ENCODE measurements around the gene EXOC3L2. TPM values are rescaled to one million over a fixed set of nuclear protein-coding genes. Genes with fewer than 3 reads are reported as not detected.

Gene EXOC3L2
- total RNA-seq, 1 experiment from 2014 or later = not detected

DNA sequence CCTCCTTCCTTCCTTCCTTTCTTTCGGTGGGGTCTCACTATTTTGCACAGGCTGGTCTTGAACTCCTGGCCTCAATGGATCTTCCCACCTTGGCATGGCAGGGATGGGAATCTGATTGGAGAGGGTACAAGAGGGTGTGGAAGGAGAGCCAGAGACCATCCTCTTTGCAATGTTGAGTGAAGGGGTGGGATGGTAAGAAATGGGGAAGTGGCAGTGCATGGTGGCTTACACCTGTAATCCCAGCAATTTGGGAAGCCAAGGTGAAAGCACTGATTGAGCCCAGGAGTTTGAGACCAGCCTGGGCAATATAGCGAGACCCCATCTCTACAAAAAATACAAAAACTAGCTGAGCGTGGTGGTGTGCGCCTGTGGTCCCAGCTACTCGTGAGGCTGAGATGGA is 61.1 kb downstream of the EXOC3L2 start:
- Histone ChIP-seq H3K36me3 (ENCODE audit: control insufficient read depth in 1 of 2, insufficient read depth in 2 of 2, low read length in 2 of 2) (no peaks in the 10 kb centered on the region), H3K4me3 (replicated peaks in 1 of 2; ENCODE audit: low read depth in 1 of 2, low read length in 2 of 2) (no peak overlapping the region), H3K9me2 (ENCODE audit: insufficient read depth) (no peaks in the 10 kb centered on the region), H3K9me3 (ENCODE audit: control insufficient read depth in 1 of 2, insufficient read depth in 1 of 2, low read depth in 1 of 2, low read length in 2 of 2) (no peaks in the 10 kb centered on the region), H3K4me1 (ENCODE audit: control insufficient read depth in 1 of 2, insufficient read depth in 2 of 2, low read length in 2 of 2) (peaks cover 14 to 19% of the 10 kb centered on the region in 2 experiments; a peak in 3 of 4 replicates), H3K27me3 (ENCODE audit: insufficient read depth, low read length) (no peaks in the 10 kb centered on the region), H3K4me2 (ENCODE audit: low read length) (no peak overlapping the region), H2AFZ (ENCODE audit: low read depth, low read length, poor library complexity, severe bottlenecking) (no peak overlapping the region), H4K20me1 (ENCODE audit: insufficient read depth) (no peaks in the 10 kb centered on the region), H3K79me2 (ENCODE audit: insufficient read depth, low read length) (peaks cover 10% of the 10 kb centered on the region), H3K9ac (ENCODE audit: low read length) (no peak overlapping the region), H3K27ac (ENCODE audit: low read depth, low read length) (no peak overlapping the region)
- TF ChIP-seq REST (IDR thresholded peaks at IDR 0.05; ENCODE audit: low read depth) (no peak), POLR2A (IDR thresholded peaks at IDR 0.05; ENCODE audit: borderline replicate concordance, extremely low read depth, insufficient read depth, insufficient read length) (no peak), ZFX (IDR thresholded peaks at IDR 0.05) (no peak), RAD21 (IDR thresholded peaks at IDR 0.05; ENCODE audit: low read depth) (no peak), YY1 (IDR thresholded peaks at IDR 0.05; ENCODE audit: extremely low read depth, insufficient replicate concordance, low read depth, low read length) (no peak), CBX3 (IDR thresholded peaks at IDR 0.05; ENCODE audit: low read depth) (no peak), ZNF274 (IDR thresholded peaks at IDR 0.05; ENCODE audit: low read depth, low read length) (no peak), CEBPB (IDR thresholded peaks at IDR 0.05; ENCODE audit: low read depth) (no peak), POLR2AphosphoS5 (IDR thresholded peaks at IDR 0.05; ENCODE audit: low read depth, low read length) (no peak), JUND (IDR thresholded peaks at IDR 0.05) (no peak), SIN3A (IDR thresholded peaks at IDR 0.05; ENCODE audit: low read depth) (no peak), ELF1 (IDR thresholded peaks at IDR 0.05; ENCODE audit: borderline replicate concordance, low read depth) (no peak)
- TF ChIP-seq, protein P1, sequence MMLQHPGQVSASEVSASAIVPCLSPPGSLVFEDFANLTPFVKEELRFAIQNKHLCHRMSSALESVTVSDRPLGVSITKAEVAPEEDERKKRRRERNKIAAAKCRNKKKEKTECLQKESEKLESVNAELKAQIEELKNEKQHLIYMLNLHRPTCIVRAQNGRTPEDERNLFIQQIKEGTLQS (IDR thresholded peaks at IDR 0.05) = no peak
- TF ChIP-seq, protein P2, sequence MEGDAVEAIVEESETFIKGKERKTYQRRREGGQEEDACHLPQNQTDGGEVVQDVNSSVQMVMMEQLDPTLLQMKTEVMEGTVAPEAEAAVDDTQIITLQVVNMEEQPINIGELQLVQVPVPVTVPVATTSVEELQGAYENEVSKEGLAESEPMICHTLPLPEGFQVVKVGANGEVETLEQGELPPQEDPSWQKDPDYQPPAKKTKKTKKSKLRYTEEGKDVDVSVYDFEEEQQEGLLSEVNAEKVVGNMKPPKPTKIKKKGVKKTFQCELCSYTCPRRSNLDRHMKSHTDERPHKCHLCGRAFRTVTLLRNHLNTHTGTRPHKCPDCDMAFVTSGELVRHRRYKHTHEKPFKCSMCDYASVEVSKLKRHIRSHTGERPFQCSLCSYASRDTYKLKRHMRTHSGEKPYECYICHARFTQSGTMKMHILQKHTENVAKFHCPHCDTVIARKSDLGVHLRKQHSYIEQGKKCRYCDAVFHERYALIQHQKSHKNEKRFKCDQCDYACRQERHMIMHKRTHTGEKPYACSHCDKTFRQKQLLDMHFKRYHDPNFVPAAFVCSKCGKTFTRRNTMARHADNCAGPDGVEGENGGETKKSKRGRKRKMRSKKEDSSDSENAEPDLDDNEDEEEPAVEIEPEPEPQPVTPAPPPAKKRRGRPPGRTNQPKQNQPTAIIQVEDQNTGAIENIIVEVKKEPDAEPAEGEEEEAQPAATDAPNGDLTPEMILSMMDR (IDR thresholded peaks at IDR 0.05 in 2 of 3, conservative IDR thresholded peaks at IDR 0.05 in 1 of 3; ENCODE audit: borderline replicate concordance in 1 of 3, insufficient read depth in 1 of 3, low read depth in 2 of 3, low read length in 2 of 3) = no peak
- TF ChIP-seq, protein P3, sequence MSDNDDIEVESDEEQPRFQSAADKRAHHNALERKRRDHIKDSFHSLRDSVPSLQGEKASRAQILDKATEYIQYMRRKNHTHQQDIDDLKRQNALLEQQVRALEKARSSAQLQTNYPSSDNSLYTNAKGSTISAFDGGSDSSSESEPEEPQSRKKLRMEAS (IDR thresholded peaks at IDR 0.05) = no peak
- TF ChIP-seq, protein P4, sequence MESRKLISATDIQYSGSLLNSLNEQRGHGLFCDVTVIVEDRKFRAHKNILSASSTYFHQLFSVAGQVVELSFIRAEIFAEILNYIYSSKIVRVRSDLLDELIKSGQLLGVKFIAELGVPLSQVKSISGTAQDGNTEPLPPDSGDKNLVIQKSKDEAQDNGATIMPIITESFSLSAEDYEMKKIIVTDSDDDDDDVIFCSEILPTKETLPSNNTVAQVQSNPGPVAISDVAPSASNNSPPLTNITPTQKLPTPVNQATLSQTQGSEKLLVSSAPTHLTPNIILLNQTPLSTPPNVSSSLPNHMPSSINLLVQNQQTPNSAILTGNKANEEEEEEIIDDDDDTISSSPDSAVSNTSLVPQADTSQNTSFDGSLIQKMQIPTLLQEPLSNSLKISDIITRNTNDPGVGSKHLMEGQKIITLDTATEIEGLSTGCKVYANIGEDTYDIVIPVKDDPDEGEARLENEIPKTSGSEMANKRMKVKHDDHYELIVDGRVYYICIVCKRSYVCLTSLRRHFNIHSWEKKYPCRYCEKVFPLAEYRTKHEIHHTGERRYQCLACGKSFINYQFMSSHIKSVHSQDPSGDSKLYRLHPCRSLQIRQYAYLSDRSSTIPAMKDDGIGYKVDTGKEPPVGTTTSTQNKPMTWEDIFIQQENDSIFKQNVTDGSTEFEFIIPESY (IDR thresholded peaks at IDR 0.05; ENCODE audit: extremely low read depth, insufficient replicate concordance, low read length) = no peak
- RAD21 ChIA-PET (ENCODE audit: low non-redundant PET in 1 of 2, low total read pairs in 2 of 2, uncharacterized antibody in 2 of 2, unreplicated experiment in 2 of 2) = no interaction called here
- ATAC-seq = no peak
- no peak for DNase-seq (ENCODE audit: low read depth, low spot score)
- BruUV-seq (replicated peaks) = no TSS peak
- CTCF ChIA-PET = no interaction called here
- intact Hi-C loops (cut with micrococcal nuclease) = loop anchor here (10.0 kb wide), 1 partner anchor 61 kb away; the partner anchor contains the start of gene EXOC3L2
- POLR2A ChIA-PET = no interaction called here

All from HCT116 (cell line).